ENCODE results near the gene MMD2.
"Not testable (repeated sequence)": the region's sequence is repeated elsewhere in the genome, so short reads cannot be mapped to it uniquely, and the experiment has no call there.

The MMD2 gene

DNA sequence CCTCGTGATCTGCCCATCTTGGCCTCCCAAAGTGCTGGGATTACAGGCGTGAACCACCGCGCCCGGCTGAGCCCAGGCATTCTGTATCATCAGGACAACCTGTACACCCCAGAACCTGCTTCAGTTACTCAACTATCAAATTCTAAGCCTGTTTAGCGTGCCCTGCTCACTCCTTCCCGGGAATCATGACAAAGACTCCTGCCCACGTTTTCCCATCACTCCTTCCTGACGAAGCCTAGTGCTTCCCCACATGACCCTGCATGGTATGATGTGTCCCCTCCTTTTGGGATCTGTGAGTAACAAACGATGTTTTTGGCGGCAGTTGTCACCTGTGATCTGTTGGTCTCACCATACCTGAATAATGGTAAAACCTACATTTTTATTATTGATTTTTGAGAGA is 63.2 kb downstream of the MMD2 start:
- no peak for DNase-seq (ENCODE audit: low read depth in 3 of 3, low spot score in 1 of 3)

- DNase-seq (ENCODE audit: low read depth in 3 of 3, low spot score in 1 of 3), result no peak
Observed at GRCh38 chr7:4894482-4894881, 64.5 kb downstream of the MMD2 start.

DNA sequence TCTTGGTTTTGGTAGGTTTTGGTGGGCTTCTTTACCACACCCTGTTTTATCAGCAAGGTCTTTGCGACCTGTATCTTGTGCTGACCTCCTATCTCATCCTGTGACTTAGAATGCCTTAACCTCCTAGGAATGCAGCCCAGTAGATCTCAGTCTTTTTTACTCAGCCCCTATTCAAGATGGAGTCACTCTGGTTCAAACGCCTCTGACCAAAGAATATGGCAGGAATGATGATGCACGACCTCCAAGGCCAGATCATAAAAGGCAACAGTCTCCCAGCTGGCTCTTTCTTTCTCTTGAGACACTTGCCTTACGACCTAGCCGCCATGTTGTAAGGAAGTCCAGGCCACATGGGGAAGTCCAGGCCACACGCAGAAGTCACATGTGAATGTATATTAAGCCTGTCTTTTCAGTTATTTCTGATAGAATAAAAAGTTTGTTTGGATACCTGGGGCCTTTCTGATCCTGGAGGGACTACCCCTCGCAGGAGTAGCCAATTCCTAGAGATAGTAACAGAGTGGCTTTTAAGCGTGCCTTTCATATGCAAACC is 65.0 kb downstream of the MMD2 start:
- DNase-seq (ENCODE audit: low read depth in 3 of 3, low spot score in 1 of 3), result no peak

GRCh38 chr7:4893188-4893587 is 65.8 kb downstream of the MMD2 start:
- DNase-seq (ENCODE audit: low read depth in 3 of 3, low spot score in 1 of 3), result not testable (repeated sequence)

DNA sequence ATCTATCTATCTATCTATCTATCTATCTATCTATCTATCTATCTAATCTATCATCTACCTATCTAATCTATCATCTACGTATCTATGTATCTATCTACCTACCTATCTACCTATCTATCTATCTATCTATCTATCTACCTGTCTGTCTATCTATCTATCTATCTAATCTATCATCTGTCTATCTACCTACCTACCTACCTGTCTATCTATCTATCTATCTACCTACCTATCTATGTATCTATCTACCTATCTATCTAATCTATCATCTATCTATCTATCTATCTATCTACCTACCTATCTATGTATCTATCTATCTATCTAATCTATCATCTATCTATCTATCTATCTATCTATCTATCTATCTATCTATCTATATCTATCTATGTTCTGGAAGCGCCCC is 67.5 kb downstream of the MMD2 start:
- DNase-seq (ENCODE audit: low read depth in 3 of 3, low spot score in 1 of 3), result not testable (repeated sequence)

DNA sequence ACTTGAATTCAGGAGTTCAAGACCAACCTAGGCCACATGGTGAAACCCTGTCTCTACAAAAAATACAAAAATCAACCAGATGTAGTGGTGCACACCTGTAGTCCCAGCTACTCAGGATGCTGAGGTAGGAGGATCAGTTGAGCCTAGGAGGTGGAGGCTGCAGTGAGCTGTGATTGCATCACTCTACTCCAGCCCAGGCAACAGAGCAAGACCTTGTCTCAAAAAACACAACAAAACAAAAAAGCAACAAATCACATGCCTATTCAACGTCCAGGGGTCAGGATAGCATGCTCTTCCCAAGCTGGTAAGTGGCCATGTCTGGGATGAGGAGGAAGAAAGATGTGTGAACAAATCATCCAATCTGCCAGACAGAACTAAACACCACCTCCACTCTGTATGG is 69.3 kb downstream of the MMD2 start:
- DNase-seq (ENCODE audit: low read depth in 3 of 3, low spot score in 1 of 3), result no peak

- DNase-seq (ENCODE audit: low read depth in 3 of 3, low spot score in 1 of 3), result no peak
Observed at GRCh38 chr7:4888161-4888560, 70.8 kb downstream of the MMD2 start.

DNA sequence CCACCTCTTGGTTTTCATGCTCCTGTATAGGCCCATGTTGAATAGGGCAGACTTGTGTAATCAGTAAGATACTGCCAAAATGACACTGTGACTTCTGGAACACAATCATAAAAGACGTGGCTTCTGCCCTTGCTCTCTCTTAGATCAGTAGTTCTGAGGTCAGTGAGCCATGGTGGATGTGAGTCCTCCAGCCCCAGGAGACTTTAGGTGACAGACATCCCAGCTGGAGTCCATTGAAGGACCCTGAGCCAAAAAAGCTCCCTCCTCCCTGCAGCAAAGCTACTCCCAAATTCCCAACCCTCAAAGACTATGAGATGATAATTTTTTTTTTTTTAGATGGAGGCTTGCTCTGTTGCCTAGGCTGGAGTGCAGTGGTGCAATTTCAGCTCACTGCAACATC is 72.3 kb downstream of the MMD2 start:
- DNase-seq (ENCODE audit: low read depth in 3 of 3, low spot score in 1 of 3), result no peak

DNA sequence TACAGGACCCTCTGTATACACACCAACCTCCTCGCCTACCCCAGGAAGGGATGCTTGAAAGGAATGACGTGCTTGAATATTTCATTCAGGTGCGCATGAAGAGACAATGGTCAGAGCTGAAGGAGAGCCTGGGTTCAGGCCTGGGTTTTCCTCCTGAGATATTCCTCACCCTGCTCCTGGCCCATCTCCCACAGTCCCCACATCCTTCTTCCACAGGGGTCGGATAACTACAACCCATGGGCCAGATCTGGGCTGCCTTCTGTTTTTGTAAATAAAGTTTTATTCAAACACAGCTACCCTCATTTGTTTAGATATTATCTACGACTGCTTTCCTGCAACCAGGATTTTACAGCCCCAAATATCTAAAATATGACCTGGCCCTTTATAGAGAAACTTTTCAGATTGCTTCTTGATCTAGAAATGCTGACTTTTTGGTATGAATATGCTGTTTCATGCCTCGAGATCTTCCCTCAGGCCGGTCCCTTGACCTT is 73.6 kb downstream of the MMD2 start:
- DNase-seq (ENCODE audit: low read depth in 3 of 3, low spot score in 1 of 3), result no peak

- no peak for DNase-seq (ENCODE audit: low read depth in 3 of 3, low spot score in 1 of 3)
Observed at GRCh38 chr7:4884164-4884563, 74.8 kb downstream of the MMD2 start.

DNA sequence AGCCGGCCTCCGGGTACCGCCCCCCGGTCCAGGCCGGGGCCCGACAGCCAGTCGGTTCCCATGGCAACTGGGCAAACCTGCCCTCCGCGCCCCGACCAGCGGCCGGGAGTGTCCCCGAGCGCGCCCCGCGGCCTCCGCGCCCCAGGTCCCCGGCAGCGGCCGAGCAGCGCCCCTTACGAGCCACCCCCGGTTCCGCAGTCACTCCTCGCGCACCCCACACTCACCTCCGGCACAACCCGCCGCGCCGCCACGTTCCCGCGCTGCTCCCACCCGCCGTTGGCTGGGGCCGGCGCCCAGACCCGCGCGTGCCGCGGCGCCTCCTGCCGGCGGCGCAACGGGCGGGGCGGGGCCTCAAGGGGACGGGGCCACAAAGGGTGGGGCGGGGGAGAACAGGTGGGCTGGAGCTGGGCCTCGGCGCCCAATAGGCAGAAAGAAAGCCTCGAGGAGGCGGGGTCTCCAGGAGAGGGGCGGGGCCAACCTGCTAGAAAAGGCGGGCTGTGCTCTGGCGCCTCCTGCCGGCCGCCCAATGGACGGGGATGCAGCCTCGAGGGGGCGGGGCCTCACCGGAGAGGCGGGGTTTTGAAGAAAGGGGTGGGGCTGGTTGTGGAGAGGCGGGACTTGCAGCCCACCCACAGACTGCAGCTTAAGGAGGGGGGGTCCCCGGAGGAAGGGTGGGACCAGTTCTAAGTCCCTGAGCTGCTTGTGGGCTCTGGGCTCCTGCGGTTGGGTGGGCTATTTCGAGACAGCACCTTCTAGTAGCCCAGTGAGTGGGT is 75.4 kb downstream of the MMD2 start, which contains the start of gene RADIL:
Gene RADIL (minus strand): TSS at position 345 of the 773 bp plus-strand sequence. CDS start 5,577 bp downstream, outside the sequence.
- peak; percentile 35 to 85 (median 54) for DNase-seq (ENCODE audit: low read depth in 3 of 3, low spot score in 1 of 3)

DNA sequence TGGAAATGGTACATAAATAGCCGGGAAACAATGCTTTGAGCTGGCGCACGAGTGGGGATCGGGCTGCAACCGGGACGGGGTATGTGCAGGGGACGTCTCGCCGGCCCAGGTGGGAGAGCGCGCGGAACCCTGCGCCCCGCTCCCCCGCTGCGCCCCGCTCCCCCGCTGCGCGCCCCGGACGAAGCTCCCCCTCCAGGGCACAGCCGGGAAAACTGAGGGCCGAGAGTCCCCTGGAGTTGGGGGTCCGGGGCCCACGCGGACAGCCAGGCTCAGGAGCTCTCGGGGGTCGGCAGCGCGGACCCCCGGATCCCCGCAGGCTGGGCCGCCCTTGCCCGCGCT is 76.0 kb downstream of the MMD2 start:
- DNase-seq (ENCODE audit: low read depth in 3 of 3, low spot score in 1 of 3), result no peak

GRCh38 chr7:4882169-4883032 is 76.6 kb downstream of the MMD2 start:
- no peak for DNase-seq (ENCODE audit: low read depth in 3 of 3, low spot score in 1 of 3)

DNA sequence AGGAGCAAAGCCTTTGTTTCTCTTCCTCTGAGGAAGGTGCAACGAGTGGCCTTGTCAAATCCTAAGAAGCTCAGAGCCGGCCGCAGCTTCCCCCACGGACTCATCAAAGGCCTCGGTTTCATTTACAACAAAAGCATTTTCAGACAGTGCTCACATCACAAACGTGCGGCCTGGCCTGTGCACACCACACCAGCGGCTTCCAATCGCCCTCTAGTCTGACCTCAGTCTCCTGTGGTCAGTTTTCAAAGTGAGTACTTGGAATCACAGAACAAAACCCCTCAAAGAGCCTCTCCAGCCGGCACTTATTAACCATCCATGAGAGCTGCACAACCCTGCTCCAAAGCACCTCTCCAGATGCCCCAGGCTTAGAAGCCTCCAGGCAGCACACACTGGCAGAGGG is 78.8 kb downstream of the MMD2 start:
- DNase-seq (ENCODE audit: low read depth in 3 of 3, low spot score in 1 of 3), result no peak

GRCh38 chr7:4879396-4880081 is 79.4 kb downstream of the MMD2 start:
- no peak for DNase-seq (ENCODE audit: low read depth in 3 of 3, low spot score in 1 of 3)

- DNase-seq (ENCODE audit: low read depth in 3 of 3, low spot score in 1 of 3), result no peak
Observed at GRCh38 chr7:4878336-4879335, 80.4 kb downstream of the MMD2 start.

DNA sequence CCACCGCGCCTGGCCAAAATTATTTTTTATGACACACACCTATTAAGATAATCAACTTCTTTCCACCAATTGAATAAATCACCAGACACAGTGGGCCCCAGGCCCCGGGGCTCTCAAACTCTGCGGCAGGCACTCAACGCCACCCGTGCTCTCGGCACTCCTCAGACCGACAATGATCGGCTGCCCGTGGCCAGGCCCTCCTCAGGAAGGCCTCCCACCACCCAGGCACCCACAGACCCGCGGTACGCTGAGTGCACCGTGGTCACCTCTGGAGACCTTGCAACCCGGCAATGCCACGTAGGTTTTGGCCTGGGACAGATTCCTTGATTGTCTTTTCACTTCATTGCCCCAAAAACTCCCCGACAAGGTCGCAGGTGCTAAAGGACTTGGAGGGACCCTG is 82.4 kb downstream of the MMD2 start:
- no peak for DNase-seq (ENCODE audit: low read depth in 3 of 3, low spot score in 1 of 3)

- DNase-seq (ENCODE audit: low read depth in 3 of 3, low spot score in 1 of 3), result no peak
Observed at GRCh38 chr7:4875391-4875790, 83.6 kb downstream of the MMD2 start.

- DNase-seq (ENCODE audit: low read depth in 3 of 3, low spot score in 1 of 3), result no peak
Observed at GRCh38 chr7:4873071-4873944, 85.7 kb downstream of the MMD2 start.

All from stimulated activated CD4-positive, alpha-beta T cell treated with anti-CD3 and anti-CD28 coated beads, TNF-alpha, amount 100 ng/mL, for 1 hour (primary cell).